Subcutaneous adipose tissue (tissue), 4 donors: ENCODE data around the gene FAM20C. TPM values are rescaled to one million over a fixed set of nuclear protein-coding genes. Genes with fewer than 3 reads are reported as not detected.

ENCODE experiments used
- total RNA-seq, 4 donors: library from RNA; depleted of rRNA; stranded (reverse); fragments of >200 nt; gene quantifications; one replicate each; pipeline ENCODE4 v1.1.0, GENCODE V29; 2016
- TF ChIP-seq, protein P1 (sequence below): fragments of 450-650 bp; IDR thresholded peaks from one replicate; pipeline ENCODE4 v1.5.1; 2016; ENCODE audit warnings: low read depth, mild to moderate bottlenecking, control low read depth, antibody characterized with exemption, moderate library complexity

The FAM20C gene
- total RNA-seq, 4 donors from 2014 or later: 21.0 to 82.5 (median 35.6) TPM

- TF ChIP-seq, protein P1, sequence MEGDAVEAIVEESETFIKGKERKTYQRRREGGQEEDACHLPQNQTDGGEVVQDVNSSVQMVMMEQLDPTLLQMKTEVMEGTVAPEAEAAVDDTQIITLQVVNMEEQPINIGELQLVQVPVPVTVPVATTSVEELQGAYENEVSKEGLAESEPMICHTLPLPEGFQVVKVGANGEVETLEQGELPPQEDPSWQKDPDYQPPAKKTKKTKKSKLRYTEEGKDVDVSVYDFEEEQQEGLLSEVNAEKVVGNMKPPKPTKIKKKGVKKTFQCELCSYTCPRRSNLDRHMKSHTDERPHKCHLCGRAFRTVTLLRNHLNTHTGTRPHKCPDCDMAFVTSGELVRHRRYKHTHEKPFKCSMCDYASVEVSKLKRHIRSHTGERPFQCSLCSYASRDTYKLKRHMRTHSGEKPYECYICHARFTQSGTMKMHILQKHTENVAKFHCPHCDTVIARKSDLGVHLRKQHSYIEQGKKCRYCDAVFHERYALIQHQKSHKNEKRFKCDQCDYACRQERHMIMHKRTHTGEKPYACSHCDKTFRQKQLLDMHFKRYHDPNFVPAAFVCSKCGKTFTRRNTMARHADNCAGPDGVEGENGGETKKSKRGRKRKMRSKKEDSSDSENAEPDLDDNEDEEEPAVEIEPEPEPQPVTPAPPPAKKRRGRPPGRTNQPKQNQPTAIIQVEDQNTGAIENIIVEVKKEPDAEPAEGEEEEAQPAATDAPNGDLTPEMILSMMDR: no peak
Observed at GRCh38 chr7:265998-266850, 73.9 kb downstream of the FAM20C start.

- TF ChIP-seq, protein P1: no peak
Observed at GRCh38 chr7:266851-267840, 74.8 kb downstream of the FAM20C start.

DNA sequence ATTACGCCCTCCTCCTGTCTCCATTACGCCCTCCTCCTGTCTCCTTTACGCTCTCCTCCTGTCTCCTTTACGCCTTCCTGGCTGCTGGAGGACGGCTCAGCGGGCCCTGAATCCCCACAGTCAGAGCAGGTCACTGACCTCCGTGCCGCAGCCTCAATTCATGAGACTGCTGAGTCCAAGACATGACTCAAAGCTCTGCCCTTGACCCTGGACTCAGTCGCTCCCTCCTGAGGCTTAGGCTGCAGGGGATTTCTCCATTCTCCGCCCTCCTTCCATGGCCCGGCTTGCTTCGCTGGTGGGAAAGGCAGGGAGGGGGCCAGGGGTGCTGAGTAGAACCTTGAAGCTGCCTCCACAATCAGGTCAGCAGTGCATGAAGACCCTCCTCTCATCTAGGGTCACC is 76.6 kb downstream of the FAM20C start:
- TF ChIP-seq, protein P1: no peak

- TF ChIP-seq, protein P1: no peak
Observed at GRCh38 chr7:269721-270120, 77.3 kb downstream of the FAM20C start.

DNA sequence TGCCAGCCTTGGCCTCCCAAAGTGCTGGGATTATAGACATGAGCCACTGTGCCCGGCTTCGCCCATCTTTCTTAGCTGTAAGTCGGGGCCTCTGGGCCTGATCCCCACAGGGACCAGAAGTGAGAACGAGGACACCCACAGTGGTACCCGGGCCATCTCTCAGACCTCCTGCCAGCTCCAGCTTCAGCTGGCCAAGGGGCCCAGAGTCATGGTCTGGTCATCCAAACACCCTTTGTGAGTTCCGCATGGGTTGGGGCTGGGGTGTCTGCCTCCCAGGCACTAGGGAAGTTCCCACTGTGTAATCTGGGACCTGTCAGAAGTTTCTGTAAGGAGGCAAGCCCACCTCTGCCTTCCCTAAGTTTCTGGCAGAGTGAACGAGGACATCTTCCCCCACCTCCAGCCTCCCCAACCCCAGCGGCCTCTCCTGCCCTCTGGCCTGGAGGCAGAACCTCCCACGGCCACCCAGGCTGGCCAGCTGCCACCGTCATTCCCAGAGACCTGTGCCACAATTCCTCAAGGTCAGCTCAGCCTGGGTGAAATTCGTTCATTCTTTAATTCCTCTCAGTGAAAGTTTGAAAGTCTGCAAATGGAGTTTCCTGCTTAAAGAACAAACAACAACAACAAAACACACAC is 78.1 kb downstream of the FAM20C start:
- TF ChIP-seq, protein P1: no peak

DNA sequence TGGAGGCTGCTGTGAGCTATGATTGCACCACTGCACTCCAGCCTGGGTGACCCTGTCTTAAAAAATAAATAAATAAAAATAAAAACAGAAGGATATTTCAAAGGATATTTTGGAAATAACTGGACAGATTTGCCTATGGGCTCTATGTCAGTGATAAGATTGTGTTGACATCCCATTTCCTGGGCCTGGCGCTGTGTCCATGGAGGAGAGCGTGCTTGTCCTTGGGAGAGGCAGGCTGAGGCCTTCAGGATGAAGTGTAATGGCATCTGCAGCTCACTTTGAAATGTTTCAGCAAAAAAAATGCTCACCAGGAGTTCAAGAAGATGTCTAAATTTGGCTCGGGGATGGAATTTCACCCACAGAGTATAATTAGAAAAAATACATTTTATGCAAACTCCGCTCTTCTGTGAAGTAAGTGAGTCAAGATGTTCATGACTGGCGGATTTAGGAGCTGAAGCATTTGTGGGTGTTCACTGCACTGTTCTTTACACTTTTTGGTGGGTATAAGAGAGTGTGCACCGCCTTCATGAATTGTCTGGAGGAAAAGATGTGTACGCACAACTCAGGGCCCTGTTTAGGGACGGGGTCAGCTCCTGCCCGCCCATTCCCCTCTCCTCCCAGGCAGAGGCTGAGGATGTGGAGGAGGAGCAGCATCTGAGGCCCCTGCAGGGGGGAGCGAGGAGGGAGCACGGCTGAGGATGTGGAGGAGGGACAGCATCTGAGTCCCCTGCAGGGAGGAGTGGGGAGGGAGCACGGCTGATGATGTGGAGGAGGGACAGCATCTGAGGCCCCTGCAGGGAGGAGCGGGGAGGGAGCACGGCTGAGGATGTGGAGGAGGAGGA is 79.1 kb downstream of the FAM20C start:
- TF ChIP-seq, protein P1: no peak
